Measurements from ENCODE around the gene SYCP3.

Gene SYCP3

DNA sequence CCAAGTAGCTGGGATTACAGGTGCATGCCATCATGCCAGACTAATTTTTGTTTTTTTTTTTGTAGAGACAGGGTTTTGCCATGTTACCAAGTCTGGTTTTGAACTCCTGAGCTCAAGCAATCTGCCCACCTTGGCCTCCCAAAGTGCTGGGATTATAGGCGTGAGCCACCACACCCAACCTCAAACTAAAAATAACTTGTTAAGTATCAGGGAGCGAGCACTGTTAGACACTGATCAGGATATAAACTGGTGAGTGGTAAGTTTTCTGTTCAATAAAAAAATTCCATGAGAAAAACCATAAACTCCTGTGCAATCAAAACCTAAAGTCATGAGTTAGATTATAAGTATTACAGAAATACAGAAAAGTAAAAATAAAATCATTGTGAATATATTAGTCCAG is 44.6 kb upstream of the SYCP3 start:
- peaks cover 70% of the 10 kb centered on the region for H3K36me3 ChIP-seq (ENCODE audit: insufficient read depth, low read length)
- DNase-seq = no peak
- TF ChIP-seq, protein P1, sequence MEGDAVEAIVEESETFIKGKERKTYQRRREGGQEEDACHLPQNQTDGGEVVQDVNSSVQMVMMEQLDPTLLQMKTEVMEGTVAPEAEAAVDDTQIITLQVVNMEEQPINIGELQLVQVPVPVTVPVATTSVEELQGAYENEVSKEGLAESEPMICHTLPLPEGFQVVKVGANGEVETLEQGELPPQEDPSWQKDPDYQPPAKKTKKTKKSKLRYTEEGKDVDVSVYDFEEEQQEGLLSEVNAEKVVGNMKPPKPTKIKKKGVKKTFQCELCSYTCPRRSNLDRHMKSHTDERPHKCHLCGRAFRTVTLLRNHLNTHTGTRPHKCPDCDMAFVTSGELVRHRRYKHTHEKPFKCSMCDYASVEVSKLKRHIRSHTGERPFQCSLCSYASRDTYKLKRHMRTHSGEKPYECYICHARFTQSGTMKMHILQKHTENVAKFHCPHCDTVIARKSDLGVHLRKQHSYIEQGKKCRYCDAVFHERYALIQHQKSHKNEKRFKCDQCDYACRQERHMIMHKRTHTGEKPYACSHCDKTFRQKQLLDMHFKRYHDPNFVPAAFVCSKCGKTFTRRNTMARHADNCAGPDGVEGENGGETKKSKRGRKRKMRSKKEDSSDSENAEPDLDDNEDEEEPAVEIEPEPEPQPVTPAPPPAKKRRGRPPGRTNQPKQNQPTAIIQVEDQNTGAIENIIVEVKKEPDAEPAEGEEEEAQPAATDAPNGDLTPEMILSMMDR (IDR thresholded peaks at IDR 0.05; ENCODE audit: borderline replicate concordance, extremely low read depth, low read length, poor library complexity, severe bottlenecking) = no peak
- no peaks in the 10 kb centered on the region for H3K27me3 ChIP-seq (ENCODE audit: insufficient read depth, low read length, poor library complexity)
- H3K9me3 ChIP-seq (ENCODE audit: insufficient read depth, low read length, severe bottlenecking) = no peaks in the 10 kb centered on the region
- no peak overlapping the region for H3K27ac ChIP-seq (ENCODE audit: low read length)
- no peak overlapping the region for H3K4me2 ChIP-seq (ENCODE audit: insufficient read depth, low read length)
- H2AFZ ChIP-seq (ENCODE audit: low read depth, low read length) = no peak overlapping the region
- H3K4me3 ChIP-seq (ENCODE audit: low read depth in 1 of 2, low read length in 2 of 2) = no peak overlapping the region
- no peaks in the 10 kb centered on the region for H4K20me1 ChIP-seq (ENCODE audit: insufficient read depth, low read length)
- no peak overlapping the region for H3K9ac ChIP-seq (ENCODE audit: low read depth, low read length)
- no peak for ATAC-seq (ENCODE audit: insufficient read depth, low read depth)
- no peaks in the 10 kb centered on the region for H3K4me1 ChIP-seq (ENCODE audit: insufficient read depth, low read length)
- no peaks in the 10 kb centered on the region for H3K79me2 ChIP-seq (ENCODE audit: insufficient read depth, low read length)

DNA sequence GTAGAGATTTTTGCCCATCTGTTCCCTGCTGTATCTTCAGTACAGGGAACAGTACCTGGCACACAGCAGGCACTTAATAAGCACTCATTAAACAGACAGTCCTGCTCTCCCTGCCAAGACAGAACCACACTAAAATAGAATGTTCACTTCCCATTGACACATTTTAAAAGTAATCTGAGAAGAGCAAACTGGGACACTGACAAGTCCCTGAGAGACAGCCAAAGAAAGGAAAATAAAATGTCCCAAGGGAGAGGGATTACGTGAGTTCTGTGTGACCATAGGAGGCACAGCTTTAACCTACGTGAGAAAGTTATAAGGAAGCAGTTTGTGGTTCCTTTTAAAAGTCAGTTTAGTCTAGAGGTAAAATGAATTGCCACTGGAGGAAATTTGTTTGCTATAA is 43.9 kb upstream of the SYCP3 start:
- Histone ChIP-seq H3K36me3 (ENCODE audit: insufficient read depth, low read length) (peaks cover 70% of the 10 kb centered on the region), H3K27ac (ENCODE audit: low read length) (no peak overlapping the region)
- no peak for DNase-seq

DNA sequence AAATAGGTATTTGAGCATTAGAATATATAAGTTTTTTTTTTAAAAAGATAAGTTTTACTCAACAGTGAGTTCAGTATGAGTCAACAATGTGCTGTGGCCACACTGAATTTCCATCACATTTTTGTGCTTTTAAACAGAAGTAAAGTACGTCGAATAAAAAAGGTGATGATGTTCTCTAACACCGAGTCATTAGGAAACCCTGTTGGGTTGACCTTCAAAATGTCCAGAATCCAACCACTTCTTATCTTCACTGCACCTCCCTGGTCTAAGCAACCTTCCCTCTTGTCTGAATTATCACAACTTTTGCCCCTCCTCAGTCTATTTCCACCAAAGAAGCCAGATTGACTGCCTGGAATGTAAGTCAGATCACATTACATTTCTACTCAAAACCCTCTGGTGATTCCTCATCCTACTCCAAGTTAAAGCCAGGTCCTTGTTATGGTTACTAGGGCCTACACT is 43.0 kb upstream of the SYCP3 start:
- Histone ChIP-seq H3K27ac (ENCODE audit: low read length) (no peak overlapping the region), H3K79me2 (ENCODE audit: insufficient read depth, low read length) (no peaks in the 10 kb centered on the region), H3K9me3 (ENCODE audit: insufficient read depth, low read length, severe bottlenecking) (no peaks in the 10 kb centered on the region), H3K27me3 (ENCODE audit: insufficient read depth, low read length, poor library complexity) (no peaks in the 10 kb centered on the region), H2AFZ (ENCODE audit: low read depth, low read length) (no peak overlapping the region), H3K4me1 (ENCODE audit: insufficient read depth, low read length) (peaks cover 5% of the 10 kb centered on the region), H3K9ac (ENCODE audit: low read depth, low read length) (no peak overlapping the region), H4K20me1 (ENCODE audit: insufficient read depth, low read length) (no peaks in the 10 kb centered on the region), H3K4me3 (ENCODE audit: low read depth in 1 of 2, low read length in 2 of 2) (no peak overlapping the region), H3K36me3 (ENCODE audit: insufficient read depth, low read length) (peaks cover 73% of the 10 kb centered on the region), H3K4me2 (ENCODE audit: insufficient read depth, low read length) (no peak overlapping the region)
- DNase-seq (no peak), ATAC-seq (ENCODE audit: insufficient read depth, low read depth) (no peak)
- TF ChIP-seq, protein P1 (IDR thresholded peaks at IDR 0.05; ENCODE audit: borderline replicate concordance, extremely low read depth, low read length, poor library complexity, severe bottlenecking) = no peak
- no peak for TF ChIP-seq EZH2 (IDR thresholded peaks at IDR 0.05; ENCODE audit: borderline replicate concordance, low read depth, low read length, severe bottlenecking)

More for the DNA sequence above, 43.9 kb upstream of the SYCP3 start:
- no peak for ATAC-seq (ENCODE audit: insufficient read depth, low read depth)
- Histone ChIP-seq H3K4me1 (ENCODE audit: insufficient read depth, low read length) (no peaks in the 10 kb centered on the region), H3K9me3 (ENCODE audit: insufficient read depth, low read length, severe bottlenecking) (no peaks in the 10 kb centered on the region), H4K20me1 (ENCODE audit: insufficient read depth, low read length) (no peaks in the 10 kb centered on the region), H3K4me2 (ENCODE audit: insufficient read depth, low read length) (no peak overlapping the region), H3K27me3 (ENCODE audit: insufficient read depth, low read length, poor library complexity) (no peaks in the 10 kb centered on the region), H3K79me2 (ENCODE audit: insufficient read depth, low read length) (no peaks in the 10 kb centered on the region), H3K4me3 (ENCODE audit: low read depth in 1 of 2, low read length in 2 of 2) (no peak overlapping the region), H3K9ac (ENCODE audit: low read depth, low read length) (no peak overlapping the region), H2AFZ (ENCODE audit: low read depth, low read length) (no peak overlapping the region)
- no peak for TF ChIP-seq EZH2 (IDR thresholded peaks at IDR 0.05; ENCODE audit: borderline replicate concordance, low read depth, low read length, severe bottlenecking)
- TF ChIP-seq, protein P1 (IDR thresholded peaks at IDR 0.05; ENCODE audit: borderline replicate concordance, extremely low read depth, low read length, poor library complexity, severe bottlenecking) = no peak

DNA sequence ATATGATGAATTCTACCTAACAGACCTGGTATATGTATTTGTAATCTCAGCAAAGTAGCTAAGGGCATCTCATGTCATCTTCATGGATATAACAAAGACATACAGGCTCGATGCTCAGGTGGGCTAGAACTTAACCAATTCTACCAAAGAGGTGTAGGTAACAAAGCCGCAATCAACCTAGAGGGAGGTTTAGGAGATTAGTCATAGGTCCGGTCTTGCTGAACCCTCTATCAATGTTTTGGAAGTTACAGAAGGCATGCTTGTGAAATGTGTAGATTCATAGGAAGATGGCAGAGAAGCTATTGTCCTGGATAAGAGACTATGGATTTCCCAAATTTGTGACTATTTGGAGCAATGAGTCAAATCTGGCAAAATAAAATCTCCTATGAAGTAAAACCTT is 42.6 kb upstream of the SYCP3 start:
- TF ChIP-seq, protein P1 (IDR thresholded peaks at IDR 0.05; ENCODE audit: borderline replicate concordance, extremely low read depth, low read length, poor library complexity, severe bottlenecking) = no peak
- TF ChIP-seq EZH2 (IDR thresholded peaks at IDR 0.05; ENCODE audit: borderline replicate concordance, low read depth, low read length, severe bottlenecking) = no peak
- H3K4me1 ChIP-seq (ENCODE audit: insufficient read depth, low read length) = peaks cover 9% of the 10 kb centered on the region
- no peak for ATAC-seq (ENCODE audit: insufficient read depth, low read depth)

More for the DNA sequence above, 42.6 kb upstream of the SYCP3 start:
- no peak overlapping the region for H3K4me2 ChIP-seq (ENCODE audit: insufficient read depth, low read length)
- no peaks in the 10 kb centered on the region for H3K27me3 ChIP-seq (ENCODE audit: insufficient read depth, low read length, poor library complexity)
- H3K36me3 ChIP-seq (ENCODE audit: insufficient read depth, low read length) = peaks cover 74% of the 10 kb centered on the region
- no peak overlapping the region for H3K27ac ChIP-seq (ENCODE audit: low read length)
- no peak overlapping the region for H3K4me3 ChIP-seq (ENCODE audit: low read depth in 1 of 2, low read length in 2 of 2)
- no peak for DNase-seq
- no peaks in the 10 kb centered on the region for H4K20me1 ChIP-seq (ENCODE audit: insufficient read depth, low read length)
- no peak overlapping the region for H2AFZ ChIP-seq (ENCODE audit: low read depth, low read length)
- H3K9me3 ChIP-seq (ENCODE audit: insufficient read depth, low read length, severe bottlenecking) = no peaks in the 10 kb centered on the region
- H3K79me2 ChIP-seq (ENCODE audit: insufficient read depth, low read length) = no peaks in the 10 kb centered on the region
- H3K9ac ChIP-seq (ENCODE audit: low read depth, low read length) = no peak overlapping the region

Data from DND-41 (cell line).